Measurements from ENCODE around the gene DPH1.

DPH1 gene

DNA sequence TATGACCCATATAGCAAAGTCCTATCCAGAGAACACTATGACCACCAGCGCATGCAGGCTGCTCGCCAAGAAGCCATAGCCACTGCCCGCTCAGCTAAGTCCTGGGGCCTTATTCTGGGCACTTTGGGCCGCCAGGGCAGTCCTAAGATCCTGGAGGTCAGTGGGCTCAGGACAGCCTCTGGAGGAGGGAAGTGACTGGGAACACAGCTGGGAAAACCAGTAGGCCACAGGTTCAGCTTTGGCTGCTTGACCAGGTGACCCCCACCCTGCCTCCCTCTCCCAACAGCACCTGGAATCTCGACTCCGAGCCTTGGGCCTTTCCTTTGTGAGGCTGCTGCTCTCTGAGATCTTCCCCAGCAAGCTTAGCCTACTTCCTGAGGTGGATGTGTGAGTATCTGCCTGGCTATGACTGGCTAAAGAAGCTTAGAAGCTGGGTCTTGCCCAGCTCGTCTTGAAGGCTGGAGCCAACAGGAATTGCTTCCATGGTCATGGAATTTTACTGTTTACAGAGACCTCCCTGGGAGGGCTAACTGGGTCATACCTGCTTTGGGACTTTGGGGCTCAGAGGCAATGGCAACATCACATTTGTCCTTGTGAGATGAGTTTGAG, 10.4 kb downstream of the DPH1 start:
- TF ChIP-seq, protein P1, sequence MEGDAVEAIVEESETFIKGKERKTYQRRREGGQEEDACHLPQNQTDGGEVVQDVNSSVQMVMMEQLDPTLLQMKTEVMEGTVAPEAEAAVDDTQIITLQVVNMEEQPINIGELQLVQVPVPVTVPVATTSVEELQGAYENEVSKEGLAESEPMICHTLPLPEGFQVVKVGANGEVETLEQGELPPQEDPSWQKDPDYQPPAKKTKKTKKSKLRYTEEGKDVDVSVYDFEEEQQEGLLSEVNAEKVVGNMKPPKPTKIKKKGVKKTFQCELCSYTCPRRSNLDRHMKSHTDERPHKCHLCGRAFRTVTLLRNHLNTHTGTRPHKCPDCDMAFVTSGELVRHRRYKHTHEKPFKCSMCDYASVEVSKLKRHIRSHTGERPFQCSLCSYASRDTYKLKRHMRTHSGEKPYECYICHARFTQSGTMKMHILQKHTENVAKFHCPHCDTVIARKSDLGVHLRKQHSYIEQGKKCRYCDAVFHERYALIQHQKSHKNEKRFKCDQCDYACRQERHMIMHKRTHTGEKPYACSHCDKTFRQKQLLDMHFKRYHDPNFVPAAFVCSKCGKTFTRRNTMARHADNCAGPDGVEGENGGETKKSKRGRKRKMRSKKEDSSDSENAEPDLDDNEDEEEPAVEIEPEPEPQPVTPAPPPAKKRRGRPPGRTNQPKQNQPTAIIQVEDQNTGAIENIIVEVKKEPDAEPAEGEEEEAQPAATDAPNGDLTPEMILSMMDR (IDR thresholded peaks at IDR 0.05; ENCODE audit: low read depth, low read length) = no peak
- H3K4me3 ChIP-seq (ENCODE audit: low read depth, low read length) = no peak overlapping the region

DNA sequence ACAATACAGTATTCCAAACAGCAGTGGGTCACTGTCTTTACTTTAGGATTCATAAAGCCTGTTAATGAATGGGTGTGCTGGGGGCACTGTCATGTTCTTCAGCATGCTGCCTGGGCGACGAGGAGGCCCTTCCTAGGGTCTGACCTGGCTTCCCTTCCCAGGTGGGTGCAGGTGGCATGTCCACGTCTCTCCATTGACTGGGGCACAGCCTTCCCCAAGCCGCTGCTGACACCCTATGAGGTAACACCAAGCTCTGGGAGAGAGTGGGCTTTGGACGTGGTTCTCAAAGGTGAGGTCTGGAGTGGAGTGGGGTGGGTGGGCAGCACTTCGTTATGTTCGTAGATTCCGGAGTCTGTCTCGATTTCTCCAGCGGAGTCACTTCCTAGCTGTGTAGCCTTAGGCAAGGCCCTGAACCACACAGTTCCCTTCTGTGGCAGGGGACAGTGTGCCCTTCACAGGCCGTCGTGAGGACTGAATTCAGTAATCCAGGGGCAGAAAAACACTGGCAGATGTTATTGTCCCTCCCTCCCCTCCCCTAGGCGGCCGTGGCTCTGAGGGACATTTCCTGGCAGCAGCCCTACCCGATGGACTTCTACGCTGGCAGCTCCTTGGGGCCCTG, 11.1 kb downstream of the DPH1 start:
- TF ChIP-seq, protein P1 (IDR thresholded peaks at IDR 0.05; ENCODE audit: low read depth, low read length) = no peak
- H3K4me3 ChIP-seq (ENCODE audit: low read depth, low read length) = peak overlapping the region; percentile 68

DNA sequence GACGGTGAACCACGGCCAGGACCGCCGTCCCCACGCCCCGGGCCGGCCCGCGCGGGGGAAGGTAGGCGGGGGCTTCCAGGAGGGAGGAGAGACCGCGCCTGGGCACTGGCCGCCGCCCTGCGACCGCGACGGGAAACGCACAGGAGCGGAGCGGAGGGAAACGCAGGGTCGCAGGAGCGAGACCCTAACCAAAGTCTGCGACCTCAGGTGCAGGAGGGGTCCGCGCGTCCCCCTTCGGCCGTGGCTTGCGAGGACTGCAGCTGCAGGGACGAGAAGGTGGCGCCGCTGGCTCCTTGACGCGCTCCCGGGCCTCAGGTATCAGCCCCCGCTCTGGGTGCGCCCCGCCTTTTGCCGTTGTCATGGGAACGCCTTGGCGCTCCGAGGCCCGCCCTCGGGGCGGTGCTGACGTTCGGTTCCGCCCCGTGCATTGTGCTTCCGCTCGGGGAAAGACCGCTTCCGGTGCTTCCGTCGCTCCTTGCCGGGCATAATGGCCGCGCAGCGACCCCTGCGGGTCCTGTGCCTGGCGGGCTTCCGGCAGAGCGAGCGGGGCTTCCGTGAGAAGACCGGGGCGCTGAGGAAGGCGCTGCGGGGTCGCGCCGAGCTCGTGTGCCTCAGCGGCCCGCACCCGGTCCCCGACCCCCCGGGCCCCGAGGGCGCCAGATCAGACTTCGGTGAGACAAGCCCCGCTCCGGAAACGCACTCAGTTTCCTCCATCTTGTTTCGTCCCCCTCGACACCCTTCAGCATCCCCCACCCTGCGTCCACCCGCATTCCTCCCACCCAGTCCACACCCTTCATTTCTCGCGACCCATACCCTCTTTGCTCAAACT, 11.8 kb downstream of the DPH1 start, which contains the start of gene OVCA2:
Gene OVCA2 (plus strand): TSS at position 462 of the 829 bp plus-strand sequence. CDS start 26 bp downstream, at position 488.
- TF ChIP-seq, protein P1 (IDR thresholded peaks at IDR 0.05; ENCODE audit: low read depth, low read length) = peak; percentile 42
- peak within 1 kb of the TSS; percentile 68 for H3K4me3 ChIP-seq (ENCODE audit: low read depth, low read length)

DNA sequence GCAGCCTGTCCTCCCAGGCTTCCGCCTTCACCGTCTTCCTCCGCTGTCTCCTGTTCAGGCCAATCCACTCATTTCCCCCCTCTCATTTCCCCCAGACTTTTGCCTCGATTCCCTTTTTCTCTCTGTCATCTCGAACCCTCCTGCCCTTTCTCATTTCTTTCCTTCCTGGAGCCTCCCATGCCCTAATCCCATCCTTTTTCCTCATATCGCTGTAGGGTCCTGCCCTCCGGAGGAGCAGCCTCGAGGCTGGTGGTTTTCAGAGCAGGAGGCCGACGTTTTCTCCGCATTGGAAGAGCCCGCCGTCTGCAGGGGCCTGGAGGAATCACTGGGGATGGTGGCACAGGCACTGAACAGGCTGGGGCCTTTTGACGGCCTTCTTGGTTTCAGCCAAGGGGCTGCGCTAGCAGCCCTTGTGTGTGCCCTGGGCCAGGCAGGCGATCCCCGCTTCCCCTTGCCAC, 12.5 kb downstream of the DPH1 start:
- TF ChIP-seq, protein P1 (IDR thresholded peaks at IDR 0.05; ENCODE audit: low read depth, low read length) = no peak; the same call in 1 of the 2 replicates
- H3K4me3 ChIP-seq (ENCODE audit: low read depth, low read length) = peak overlapping the region; percentile 68

DNA sequence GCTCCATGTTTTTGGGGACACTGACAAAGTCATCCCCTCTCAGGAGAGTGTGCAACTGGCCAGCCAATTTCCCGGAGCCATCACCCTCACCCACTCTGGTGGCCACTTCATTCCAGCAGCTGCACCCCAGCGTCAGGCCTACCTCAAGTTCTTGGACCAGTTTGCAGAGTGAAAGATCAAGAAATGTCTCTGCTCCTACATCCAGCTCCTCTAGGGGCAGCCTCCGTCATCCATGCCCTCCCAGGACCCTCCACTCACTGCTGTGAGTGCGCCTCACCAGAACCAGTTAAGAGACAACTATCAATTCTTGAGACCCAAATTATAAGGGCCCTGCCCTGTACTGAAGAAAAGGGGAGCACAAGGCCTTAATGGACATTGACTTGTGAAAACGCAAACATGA, 13.0 kb downstream of the DPH1 start:
- peak overlapping the region; percentile 68 for H3K4me3 ChIP-seq (ENCODE audit: low read depth, low read length)
- TF ChIP-seq, protein P1 (IDR thresholded peaks at IDR 0.05; ENCODE audit: low read depth, low read length) = no peak

DNA sequence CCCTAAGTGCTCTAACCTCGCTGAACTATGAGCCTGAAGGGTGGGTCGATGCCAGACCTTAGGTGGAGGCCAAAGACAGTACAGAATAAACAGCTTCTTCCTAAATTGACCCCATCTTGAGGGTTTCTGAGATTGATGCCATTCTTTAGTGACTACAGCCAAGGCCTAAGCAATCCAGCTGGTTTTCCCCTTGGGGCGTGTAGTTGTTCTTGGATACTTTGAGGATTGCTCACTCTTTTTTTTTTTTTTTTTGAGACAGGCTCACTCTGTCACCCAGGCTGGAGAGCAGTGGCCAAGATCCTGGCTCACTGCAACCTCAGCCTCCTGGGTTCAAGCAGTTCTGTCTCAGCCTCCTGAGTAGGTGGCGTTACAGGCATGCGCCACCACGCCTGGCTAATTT, 13.8 kb downstream of the DPH1 start:
- TF ChIP-seq, protein P1 (IDR thresholded peaks at IDR 0.05; ENCODE audit: low read depth, low read length) = no peak
- H3K4me3 ChIP-seq (ENCODE audit: low read depth, low read length) = no peak overlapping the region
